GM18505 (cell line): ENCODE results near the gene RAP1GAP.
"Not testable (repeated sequence)": the region's sequence is repeated elsewhere in the genome, so short reads cannot be mapped to it uniquely, and the experiment has no call there.

Experiments used
- ATAC-seq: cut with Tn5 transposase; IDR thresholded peaks from one replicate; pipeline ENCODE4 v1.9.1; 2021; ENCODE audit not compliant: unreplicated experiment
- POLR2A ChIP-seq: IDR thresholded peaks from 4 replicates; pipeline ENCODE4 v1.6.1; 2011; ENCODE audit warnings: borderline replicate concordance; ENCODE audit not compliant: insufficient read depth, insufficient read length; ENCODE audit errors: extremely low read depth

Gene RAP1GAP

GRCh38 chr1:21575351-21575942, 93.7 kb downstream of the RAP1GAP start:
- ATAC-seq = no peak
- no peak for TF ChIP-seq POLR2A

GRCh38 chr1:21574466-21575151, 94.5 kb downstream of the RAP1GAP start:
- no peak for ATAC-seq
- no peak for TF ChIP-seq POLR2A

GRCh38 chr1:21573971-21574465, 95.1 kb downstream of the RAP1GAP start:
- ATAC-seq = no peak
- TF ChIP-seq POLR2A = no peak

GRCh38 chr1:21573475-21573874, 95.7 kb downstream of the RAP1GAP start:
- ATAC-seq = no peak
- no peak for TF ChIP-seq POLR2A

- no peak for TF ChIP-seq POLR2A
- no peak for ATAC-seq
Observed at GRCh38 chr1:21572735-21573277, 96.4 kb downstream of the RAP1GAP start.

- no peak for ATAC-seq
Observed at GRCh38 chr1:21572221-21572620, 96.9 kb downstream of the RAP1GAP start.

GRCh38 chr1:21570885-21571284, 98.3 kb downstream of the RAP1GAP start:
- ATAC-seq = no peak
- TF ChIP-seq POLR2A = no peak

More at GRCh38 chr1:21572221-21572620, 96.9 kb downstream of the RAP1GAP start:
- TF ChIP-seq POLR2A = no peak

- no peak for TF ChIP-seq POLR2A
- ATAC-seq = no peak
Observed at GRCh38 chr1:21570528-21570875, 98.7 kb downstream of the RAP1GAP start.

- no peak for TF ChIP-seq POLR2A
- no peak for ATAC-seq
Observed at GRCh38 chr1:21569820-21570527, 99.2 kb downstream of the RAP1GAP start.

- no peak for TF ChIP-seq POLR2A
- no peak for ATAC-seq
Observed at GRCh38 chr1:21568809-21569385, 100.3 kb downstream of the RAP1GAP start.

GRCh38 chr1:21568006-21568746, 101.0 kb downstream of the RAP1GAP start:
- no peak for TF ChIP-seq POLR2A
- no peak for ATAC-seq

- ATAC-seq = no peak
- TF ChIP-seq POLR2A = no peak
Observed at GRCh38 chr1:21567241-21568005, 101.7 kb downstream of the RAP1GAP start.

- not testable (repeated sequence) for ATAC-seq
Observed at GRCh38 chr1:21566361-21566760, 102.8 kb downstream of the RAP1GAP start.
